CD4-positive, alpha-beta T cell (primary cell): ENCODE data around the gene NQO2. TPM values are rescaled to one million over a fixed set of nuclear protein-coding genes. Genes with fewer than 3 reads are reported as not detected.

Experiments used
- ATAC-seq: fragments of 200-7000 bp; cut with Tn5 transposase; one replicate; pipeline ENCODE4 v1.10.0; 2022; ENCODE audit warnings: mild to moderate bottlenecking; ENCODE audit not compliant: poor library complexity
- CTCF ChIA-PET: fragments of 350-600 bp; sonication (Branson Sonifier 250); formaldehyde crosslinking; loops from one replicate; lab custom pipeline; 2021; ENCODE audit warnings: antibody characterized with exemption, inconsistent platforms; lab: Charles Lee
- POLR2A ChIA-PET: fragments of 350-600 bp; sonication (Branson Sonifier 250); formaldehyde crosslinking; loops from one replicate; lab custom pipeline; 2021; ENCODE audit warnings: antibody characterized with exemption, inconsistent platforms; lab: Charles Lee
- DNase-seq, 14 experiments: peaks; one replicate each; pipeline ENCODE4 v3.0.0-alpha.2; 2013 to 2020; ENCODE audit warnings: mixed read lengths in 2 of 14
- H3K27ac ChIP-seq, 2 donors: one replicate each; pipeline versions ENCODE4 v1.5.1 to v1.7.0; 2013; ENCODE audit warnings: low read length in 2 of 2, low read depth in 1 of 2, mild to moderate bottlenecking in 1 of 2
- H3K27me3 ChIP-seq, 2 experiments: 1 replicate in 1 of 2; 2 replicates in 1 of 2; pipeline versions ENCODE4 v1.6.1 to v1.7.0; 2013; ENCODE audit warnings: low read length in 2 of 2, control low read depth in 1 of 2, mild to moderate bottlenecking in 1 of 2, moderate library complexity in 1 of 2; ENCODE audit not compliant: insufficient read depth in 2 of 2, control insufficient read depth in 1 of 2
- H3K36me3 ChIP-seq: one replicate; pipeline ENCODE4 v1.6.1; 2013; ENCODE audit warnings: low read length, control low read depth; ENCODE audit not compliant: insufficient read depth
- H3K4me1 ChIP-seq: one replicate; pipeline ENCODE4 v1.6.1; 2013; ENCODE audit warnings: low read length, control low read depth; ENCODE audit not compliant: insufficient read depth
- H3K4me3 ChIP-seq: one replicate; pipeline ENCODE4 v1.5.1; 2013; ENCODE audit warnings: mild to moderate bottlenecking, low read length, moderate library complexity
- H3K9me3 ChIP-seq, 2 experiments: 1 replicate in 1 of 2; 2 replicates in 1 of 2; pipeline versions ENCODE4 v1.6.1 to v1.7.0; 2013; ENCODE audit warnings: low read length in 2 of 2, mild to moderate bottlenecking in 2 of 2, control low read depth in 1 of 2, moderate library complexity in 1 of 2; ENCODE audit not compliant: control insufficient read depth in 1 of 2, insufficient read depth in 1 of 2
- H3K27ac Mint-ChIP-seq: one replicate; pipeline ENCODE4 v1.8.0; 2020; ENCODE audit warnings: mixed read lengths
- H3K27me3 Mint-ChIP-seq: one replicate; pipeline ENCODE4 v1.8.0; 2021; ENCODE audit warnings: mixed read lengths
- H3K36me3 Mint-ChIP-seq: one replicate; pipeline ENCODE4 v1.8.0; 2021; ENCODE audit warnings: low read depth, mixed read lengths
- H3K4me1 Mint-ChIP-seq: one replicate; pipeline ENCODE4 v1.8.0; 2021; ENCODE audit warnings: low read depth, mixed read lengths
- H3K4me3 Mint-ChIP-seq: one replicate; pipeline ENCODE4 v1.8.0; 2020; ENCODE audit warnings: mild to moderate bottlenecking, mixed read lengths
- H3K9me3 Mint-ChIP-seq: one replicate; pipeline ENCODE4 v1.8.0; 2020; ENCODE audit warnings: mixed read lengths
- CTCF ChIP-seq: fragments of 200-600 bp; IDR thresholded peaks from one replicate; pipeline ENCODE4 v1.8.0; 2022; ENCODE audit warnings: antibody characterized with exemption, mild to moderate bottlenecking
- intact Hi-C, 2 experiments: fragments of 100-400 bp; cut with DNase I in 1 of 2; cut with micrococcal nuclease in 1 of 2; formaldehyde crosslinking; loops; one replicate each; pipeline versions ENCODE4 v1.15.1 to v1.9.0; 2023 to 2025; cut with DNase I, micrococcal nuclease
- total RNA-seq, 174 experiments: library from RNA in 2 of 174; stranded (reverse) in 2 of 174; gene quantifications; one replicate each; pipeline ENCODE4 v1.2.3 and lab custom pipeline; 2021 to 2026

The NQO2 gene
- total RNA-seq, 2 experiments from 2014 or later = 6.7 to 7.7 TPM

GRCh38 chr6:3013901-3014674 lies 14.4 kb downstream of the NQO2 start:
- CTCF ChIA-PET = no interaction called here
- no peak for DNase-seq
- H3K4me3 Mint-ChIP-seq = no peak overlapping the region

GRCh38 chr6:3014675-3015066 lies 15.0 kb downstream of the NQO2 start:
- peaks cover 3% of the 10 kb centered on the region for H3K9me3 Mint-ChIP-seq
- no peak overlapping the region for H3K27ac ChIP-seq
- H3K27me3 ChIP-seq = no peaks in the 10 kb centered on the region
- ChIA-PET CTCF (no interaction called here), POLR2A (interaction anchor here (1.1 to 1.4 kb wide), 2 partner anchors 12 to 15 kb away, joined by 3 to 4 read pairs; partner anchors contain the start of gene NQO2)
- no peak overlapping the region for H3K27ac Mint-ChIP-seq
- DNase-seq = no peak
- no peak for TF ChIP-seq CTCF
- peaks cover 89% of the 10 kb centered on the region for H3K36me3 Mint-ChIP-seq
- no peaks in the 10 kb centered on the region for H3K27me3 Mint-ChIP-seq
- peaks cover 2% of the 10 kb centered on the region for H3K4me1 ChIP-seq
- intact Hi-C loops = no loop called here
- ATAC-seq = no peak
- peaks cover 62% of the 10 kb centered on the region for H3K36me3 ChIP-seq
- no peak overlapping the region for H3K4me3 ChIP-seq
- H3K9me3 ChIP-seq = peaks cover 9 to 16% of the 10 kb centered on the region in 2 experiments
- H3K4me1 Mint-ChIP-seq = no peaks in the 10 kb centered on the region
- no peak overlapping the region for H3K4me3 Mint-ChIP-seq

More at GRCh38 chr6:3013901-3014674, 14.4 kb downstream of the NQO2 start:
- no peaks in the 10 kb centered on the region for H3K4me1 Mint-ChIP-seq
- peaks cover 89% of the 10 kb centered on the region for H3K36me3 Mint-ChIP-seq
- H3K9me3 Mint-ChIP-seq = peaks cover 3% of the 10 kb centered on the region
- ATAC-seq = no peak
- peaks cover 63% of the 10 kb centered on the region for H3K36me3 ChIP-seq
- no peak overlapping the region for H3K27ac Mint-ChIP-seq
- no peak overlapping the region for H3K4me3 ChIP-seq
- intact Hi-C loops = no loop called here
- no peak overlapping the region for H3K27ac ChIP-seq
- H3K9me3 ChIP-seq = peaks cover 9 to 16% of the 10 kb centered on the region in 2 experiments
- H3K27me3 ChIP-seq = no peaks in the 10 kb centered on the region
- TF ChIP-seq CTCF = no peak
- no peaks in the 10 kb centered on the region for H3K27me3 Mint-ChIP-seq
- POLR2A ChIA-PET = interaction anchor here (1.1 to 1.4 kb wide), 2 partner anchors 12 to 14 kb away, joined by 3 to 4 read pairs; partner anchors contain the start of gene NQO2
- H3K4me1 ChIP-seq = peaks cover 2% of the 10 kb centered on the region

- Mint-ChIP-seq H3K4me3 (no peak overlapping the region), H3K9me3 (peaks cover 3% of the 10 kb centered on the region), H3K27me3 (no peaks in the 10 kb centered on the region), H3K27ac (no peak overlapping the region), H3K36me3 (peaks cover 89% of the 10 kb centered on the region), H3K4me1 (no peaks in the 10 kb centered on the region)
- intact Hi-C loops = no loop called here
- ATAC-seq = no peak
- ChIA-PET POLR2A (interaction anchor here (1.0 to 1.4 kb wide), 2 partner anchors 12 to 15 kb away, joined by 3 to 5 read pairs; partner anchors contain the start of gene NQO2), CTCF (no interaction called here)
- no peak for DNase-seq
- Histone ChIP-seq H3K27ac (no peak overlapping the region), H3K27me3 (no peaks in the 10 kb centered on the region), H3K36me3 (peaks cover 60% of the 10 kb centered on the region), H3K4me1 (peaks cover 2% of the 10 kb centered on the region), H3K4me3 (no peak overlapping the region), H3K9me3 (peaks cover 9 to 16% of the 10 kb centered on the region in 2 experiments)
- no peak for TF ChIP-seq CTCF
These were observed 15.4 kb downstream of the NQO2 start for GRCh38 chr6:3015144-3015543.
